Brain pericyte (primary cell): Measurements from ENCODE around the gene MTO1.
"Not testable (repeated sequence)": the region's sequence is repeated elsewhere in the genome, so short reads cannot be mapped to it uniquely, and the experiment has no call there.

Source experiments
- DNase-seq: peaks from one replicate; pipeline ENCODE4 v3.0.0-alpha.2; 2012; ENCODE audit warnings: low read depth, low spot score

The MTO1 gene

DNA sequence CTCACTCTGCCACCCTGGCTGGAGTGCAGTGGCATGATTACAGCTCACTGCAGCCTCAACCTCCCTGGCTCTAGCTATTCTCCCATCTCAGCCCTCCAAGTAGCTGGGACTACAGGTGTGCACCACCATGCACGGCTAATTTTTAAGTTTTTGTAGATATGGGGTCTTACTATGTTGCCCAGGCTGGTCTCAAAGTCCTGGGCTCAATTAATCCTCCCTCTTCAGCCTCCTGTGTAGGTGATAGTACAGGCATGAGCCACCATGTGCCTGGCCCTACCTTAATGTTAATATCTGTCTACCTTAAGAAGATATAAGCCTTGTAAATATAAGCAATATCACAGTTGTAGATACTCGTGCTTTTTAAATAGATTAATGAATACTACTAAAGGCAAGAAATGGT lies 42.6 kb downstream of the MTO1 start:
- DNase-seq: no peak

DNA sequence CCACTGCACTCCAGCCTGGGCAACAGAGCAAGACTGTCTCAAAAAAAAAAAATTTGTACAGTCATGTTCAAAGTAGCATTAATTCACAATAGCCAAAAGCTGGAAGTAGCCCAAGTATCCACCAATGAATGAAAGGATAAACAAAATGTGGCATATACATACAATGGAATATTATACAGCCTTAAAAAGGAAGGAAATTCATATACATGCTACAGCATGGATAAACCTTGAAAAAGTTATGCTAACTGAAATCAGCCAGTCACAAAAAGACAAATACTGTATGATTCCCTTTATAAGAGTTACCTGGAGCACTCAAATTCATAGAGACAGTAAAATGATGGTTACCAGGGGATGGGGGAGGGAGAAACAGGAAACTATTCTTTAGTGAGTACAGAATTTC lies 43.6 kb downstream of the MTO1 start:
- no peak for DNase-seq

- DNase-seq: not testable (repeated sequence)
Observed at GRCh38 chr6:73505705-73506104, 44.2 kb downstream of the MTO1 start.

- no peak for DNase-seq
Observed at GRCh38 chr6:73506246-73506645, 44.7 kb downstream of the MTO1 start.

- DNase-seq: no peak
Observed at GRCh38 chr6:73508776-73509175, 47.2 kb downstream of the MTO1 start.

- DNase-seq: no peak
Observed at GRCh38 chr6:73509851-73510250, 48.3 kb downstream of the MTO1 start.

DNA sequence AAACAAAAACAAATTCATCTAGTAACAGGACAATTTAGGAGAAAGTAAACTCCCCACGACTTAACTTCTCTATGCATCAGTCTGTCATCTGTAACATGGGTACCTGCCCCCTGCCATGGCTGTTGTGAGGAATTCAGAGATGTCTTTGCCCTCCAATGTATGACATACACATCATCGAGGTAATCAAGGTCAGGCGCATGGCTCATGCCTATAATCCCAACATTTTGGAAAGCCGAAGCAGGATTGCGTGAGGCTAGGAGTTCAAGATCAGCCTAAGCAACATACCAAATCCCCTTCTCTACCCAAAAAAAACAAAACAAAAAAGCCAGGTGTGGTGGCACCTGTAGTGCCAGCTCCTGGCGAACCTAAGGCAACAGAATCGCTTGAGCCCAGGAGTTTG lies 50.3 kb downstream of the MTO1 start:
- DNase-seq: no peak

DNA sequence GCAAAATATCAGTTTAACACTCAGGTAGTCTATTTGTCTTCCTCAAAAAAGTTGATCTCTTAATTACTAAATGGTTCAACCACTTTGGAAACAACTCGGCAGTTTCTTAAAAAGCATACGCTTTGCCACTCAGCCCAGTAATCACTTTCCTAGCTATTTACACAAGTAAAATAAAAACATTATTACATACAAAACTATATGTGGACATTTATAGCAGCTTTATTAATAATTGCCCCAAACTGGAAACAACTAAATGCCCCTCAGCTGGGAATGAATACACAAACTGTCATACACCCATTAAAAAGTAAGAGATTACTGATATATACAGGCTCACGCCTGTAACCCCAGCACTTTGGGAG lies 51.9 kb downstream of the MTO1 start:
- no peak for DNase-seq

GRCh38 chr6:73514746-73515110 lies 53.2 kb downstream of the MTO1 start:
- DNase-seq: no peak

- DNase-seq: no peak
Observed at GRCh38 chr6:73515204-73515655, 53.7 kb downstream of the MTO1 start.

DNA sequence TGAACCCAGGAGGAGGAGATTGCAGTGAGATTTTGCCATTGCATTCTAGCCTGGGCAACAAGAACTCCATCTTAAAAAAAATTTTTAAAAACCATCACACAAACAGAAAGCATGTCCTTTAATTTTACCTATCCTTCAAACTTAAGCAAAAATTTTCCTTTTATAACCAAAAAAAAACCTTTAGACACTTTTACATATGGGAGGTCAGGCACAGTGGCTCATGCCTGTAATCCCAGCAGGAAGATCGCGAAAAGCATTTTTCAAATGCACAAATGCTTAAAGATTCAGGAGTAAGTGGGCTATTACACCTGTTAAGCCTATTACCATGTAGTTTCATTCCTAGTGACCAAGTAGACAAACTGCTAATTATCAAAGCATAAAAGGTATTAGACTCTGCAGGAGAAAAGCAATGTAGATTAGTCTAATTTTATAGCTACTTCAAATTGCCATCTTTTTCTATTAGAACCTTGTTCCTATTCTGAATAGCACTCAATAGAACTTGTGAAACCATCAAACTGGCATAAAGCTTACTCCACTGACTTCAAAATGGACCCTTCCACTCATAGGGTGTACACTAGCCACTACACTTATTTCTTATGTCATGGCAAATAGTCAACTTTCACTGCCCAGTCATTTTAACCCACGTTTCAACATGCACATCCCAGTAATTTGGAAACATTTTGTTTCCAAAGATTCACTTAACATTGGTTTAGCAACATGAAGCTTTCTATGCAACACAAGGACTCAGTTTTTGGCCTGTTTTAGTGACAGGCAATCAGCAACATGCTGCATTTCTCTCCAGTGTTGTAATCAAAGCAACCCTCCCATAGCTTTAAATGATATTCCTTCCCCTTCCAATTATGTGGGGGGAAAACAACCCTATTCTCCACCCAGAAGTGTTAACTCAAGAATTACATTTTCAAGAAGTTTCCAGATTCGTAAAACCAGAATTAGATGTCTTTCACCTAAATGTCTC lies 55.3 kb downstream of the MTO1 start:
- DNase-seq: no peak

DNA sequence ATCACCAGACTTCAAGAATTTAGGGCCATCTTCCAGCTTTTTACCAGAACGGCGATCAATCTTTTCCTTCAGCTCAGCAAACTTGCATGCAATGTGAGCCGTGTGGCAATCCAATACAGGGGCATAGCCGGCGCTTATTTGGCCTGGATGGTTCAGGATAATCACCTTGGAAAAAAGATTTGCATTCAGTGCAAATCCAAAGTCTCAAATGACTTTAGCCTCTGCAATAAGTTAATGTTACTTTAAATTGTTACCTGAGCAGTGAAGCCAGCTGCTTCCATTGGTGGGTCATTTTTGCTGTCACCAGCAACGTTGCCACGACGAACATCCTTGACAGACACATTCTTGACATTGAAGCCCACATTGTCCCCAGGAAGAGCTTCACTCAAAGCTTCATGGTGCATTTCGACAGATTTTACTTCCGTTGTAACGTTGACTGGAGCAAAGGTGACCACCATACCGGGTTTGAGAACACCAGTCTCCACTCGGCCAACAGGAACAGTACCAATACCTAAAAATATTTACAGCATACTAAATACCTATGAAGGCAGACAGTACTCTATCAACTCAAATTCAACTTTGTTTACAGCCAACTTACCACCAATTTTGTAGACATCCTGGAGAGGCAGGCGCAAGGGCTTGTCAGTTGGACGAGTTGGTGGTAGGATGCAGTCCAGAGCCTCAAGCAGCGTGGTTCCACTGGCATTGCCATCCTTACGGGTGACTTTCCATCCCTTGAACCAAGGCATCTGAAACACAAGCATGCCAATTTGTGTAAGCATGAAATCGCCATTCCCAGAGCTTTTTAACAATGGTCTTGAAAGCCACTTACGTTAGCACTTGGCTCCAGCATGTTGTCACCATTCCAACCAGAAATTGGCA lies 56.8 kb downstream of the MTO1 start:
- not testable (repeated sequence) for DNase-seq

DNA sequence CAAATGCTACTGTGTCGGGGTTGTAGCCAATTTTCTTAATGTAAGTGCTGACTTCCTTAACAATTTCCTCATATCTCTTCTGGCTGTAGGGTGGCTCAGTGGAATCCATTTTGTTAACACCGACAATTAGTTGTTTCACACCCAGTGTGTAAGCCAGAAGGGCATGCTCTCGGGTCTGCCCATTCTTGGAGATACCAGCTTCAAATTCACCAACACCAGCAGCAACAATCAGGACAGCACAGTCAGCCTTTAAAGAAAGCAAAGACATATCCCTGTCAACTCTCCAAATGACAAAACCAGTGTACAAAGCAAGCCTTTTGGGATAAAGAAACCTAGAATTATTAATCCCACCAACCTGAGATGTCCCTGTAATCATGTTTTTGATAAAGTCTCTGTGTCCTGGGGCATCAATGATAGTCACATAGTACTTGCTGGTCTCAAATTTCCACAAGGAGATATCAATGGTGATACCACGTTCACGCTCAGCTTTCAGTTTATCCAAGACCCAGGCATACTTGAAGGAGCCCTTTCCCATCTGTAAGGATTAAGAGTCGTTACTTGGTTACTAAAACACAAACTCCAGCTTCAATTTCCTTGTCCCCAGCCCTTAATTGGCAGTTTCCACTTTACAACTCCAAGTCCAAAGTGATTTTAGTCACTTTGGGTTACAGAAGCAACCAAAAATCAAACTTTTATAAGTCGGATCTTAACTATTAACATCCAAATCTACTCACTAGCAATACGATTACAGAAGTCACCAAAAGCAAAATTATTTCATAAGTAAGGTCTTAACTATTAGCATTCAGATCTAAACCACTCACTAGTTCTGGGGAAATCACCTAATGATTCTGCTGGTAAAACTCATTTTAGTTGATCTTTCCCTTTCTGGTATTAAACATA lies 57.7 kb downstream of the MTO1 start:
- not testable (repeated sequence) for DNase-seq

- DNase-seq: no peak
Observed at GRCh38 chr6:73519926-73520687, 58.6 kb downstream of the MTO1 start.

- DNase-seq: peak; percentile 99
Observed at GRCh38 chr6:73520688-73521350, 59.3 kb downstream of the MTO1 start, which contains the start of gene EEF1A1. EEF1A1 (minus strand) TSS chr6:73521032; CDS start chr6:73520026, 1,006 bp downstream.

GRCh38 chr6:73521351-73521985 lies 59.9 kb downstream of the MTO1 start:
- peak; percentile 80 for DNase-seq

DNA sequence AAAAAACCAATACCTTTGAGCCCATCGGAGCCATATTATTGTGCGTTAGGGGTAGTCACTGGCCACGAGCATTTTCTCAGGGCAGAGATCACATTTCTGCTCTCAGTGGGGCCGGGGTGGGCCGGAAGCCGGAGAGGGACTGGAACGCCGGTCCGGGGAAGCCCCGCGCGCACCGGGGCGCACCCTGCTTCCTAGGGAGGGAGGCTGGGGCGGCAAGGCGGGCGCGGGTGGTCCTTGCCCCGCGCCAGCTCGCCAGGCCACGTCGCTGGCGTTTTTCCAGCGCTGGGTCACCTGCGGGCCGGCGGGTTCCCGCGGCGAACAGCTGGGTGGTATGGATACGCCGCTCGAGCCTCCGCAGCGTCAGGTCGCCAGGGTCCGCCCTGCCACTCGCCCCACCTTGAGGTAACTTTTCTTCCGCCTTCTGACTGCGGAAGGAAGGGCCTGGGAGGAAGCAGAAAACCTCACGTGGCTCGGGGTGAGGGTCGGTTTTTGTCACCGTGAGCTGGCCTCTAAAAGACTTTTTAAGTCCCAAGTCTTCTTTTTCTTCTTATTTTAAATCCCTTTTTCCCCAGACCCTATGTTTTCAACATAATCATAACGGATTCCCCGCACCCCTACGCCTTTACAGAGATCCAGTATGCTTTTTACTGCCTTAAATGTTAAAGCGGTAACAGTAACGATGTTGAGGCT lies 62.0 kb downstream of the MTO1 start:
- DNase-seq: no peak

DNA sequence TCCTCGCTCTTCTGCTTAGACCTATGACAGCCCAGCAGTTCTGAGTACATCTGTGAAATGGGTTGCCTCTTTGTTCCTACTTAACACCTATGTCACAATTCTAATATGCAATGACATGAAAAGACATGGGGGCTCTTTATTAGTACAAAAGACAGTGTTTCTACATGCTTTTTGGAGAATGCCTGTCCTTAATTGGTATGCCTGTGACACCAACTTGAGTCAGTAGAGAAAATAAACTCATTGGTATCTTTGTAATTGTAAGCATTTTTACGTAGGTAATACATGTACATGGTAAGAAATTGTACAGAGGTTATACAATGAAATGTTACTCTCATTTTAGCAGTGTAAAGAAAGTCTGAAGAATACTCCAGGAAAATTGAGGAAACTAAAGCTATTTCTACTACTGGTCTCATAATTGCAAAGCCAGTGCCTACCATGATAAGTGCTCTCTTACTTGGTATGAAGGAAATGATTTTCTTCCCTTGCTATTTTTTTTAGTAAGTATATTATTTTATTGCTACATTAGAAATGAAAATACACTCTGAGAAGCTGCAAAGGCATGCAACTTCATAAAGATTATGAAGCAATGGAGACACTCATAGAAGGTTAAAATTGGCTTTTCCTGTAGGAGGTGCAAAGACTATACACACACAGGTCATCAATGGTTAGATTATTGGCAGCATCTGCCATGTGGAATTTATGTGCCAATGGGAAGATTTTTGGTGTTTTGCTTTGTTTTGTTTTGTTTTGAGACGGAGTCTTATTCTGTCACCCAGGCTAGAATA lies 64.2 kb downstream of the MTO1 start:
- DNase-seq: no peak
